NCI-H524 treated with DMSO at 0.1 percent for 48 hours (cell line): ENCODE measurements around the gene FOXP3.

Source experiments
- DNase-seq: peaks from one replicate; lab custom pipeline; 2025; lab: John Stamatoyannopoulos, UW

Gene FOXP3

GRCh38 chrX:49214416-49214815 is 50.1 kb downstream of the FOXP3 start:
- no peak for DNase-seq

- no peak for DNase-seq
Measured at GRCh38 chrX:49212861-49213260, 51.6 kb downstream of the FOXP3 start.

- no peak for DNase-seq
Measured at GRCh38 chrX:49212209-49212608, 52.3 kb downstream of the FOXP3 start.

- DNase-seq = no peak
Measured at GRCh38 chrX:49211074-49211473, 53.4 kb downstream of the FOXP3 start.

- no peak for DNase-seq
Measured at GRCh38 chrX:49210406-49210805, 54.1 kb downstream of the FOXP3 start.

GRCh38 chrX:49209434-49210251 is 54.9 kb downstream of the FOXP3 start:
- DNase-seq = peak; percentile 57

GRCh38 chrX:49208399-49208798 is 56.1 kb downstream of the FOXP3 start:
- no peak for DNase-seq

GRCh38 chrX:49206543-49206942 is 58.0 kb downstream of the FOXP3 start:
- DNase-seq = no peak

- no peak for DNase-seq
Measured at GRCh38 chrX:49205443-49205842, 59.1 kb downstream of the FOXP3 start.

GRCh38 chrX:49204709-49205108 is 59.8 kb downstream of the FOXP3 start:
- DNase-seq = no peak

- no peak for DNase-seq
Measured at GRCh38 chrX:49204017-49204416, 60.5 kb downstream of the FOXP3 start.

GRCh38 chrX:49203536-49203935 is 61.0 kb downstream of the FOXP3 start:
- no peak for DNase-seq

GRCh38 chrX:49202022-49202421 is 62.5 kb downstream of the FOXP3 start:
- DNase-seq = no peak
